DND-41 (cell line): ENCODE results near the gene TTLL11.

Experiments used
- ATAC-seq: fragments of 200-7000 bp; cut with Tn5 transposase; 3 replicates; pipeline ENCODE4 v1.9.1; 2021; ENCODE audit warnings: low read depth; ENCODE audit not compliant: insufficient read depth
- DNase-seq: peaks from one replicate; pipeline ENCODE4 v3.0.0-alpha.2; 2020
- H2AFZ ChIP-seq: 2 replicates; pipeline ENCODE4 v1.6.0; 2012; ENCODE audit warnings: low read depth, low read length
- H3K27ac ChIP-seq: 2 replicates; pipeline ENCODE4 v1.5.1; 2012; ENCODE audit warnings: low read length, inconsistent platforms
- H3K27me3 ChIP-seq: fragments of 200-600 bp; sonication (generic); 2 replicates; pipeline ENCODE4 v1.6.0; 2012; ENCODE audit warnings: low read length, mild to moderate bottlenecking, inconsistent platforms; ENCODE audit not compliant: insufficient read depth, poor library complexity
- H3K36me3 ChIP-seq: 2 replicates; pipeline ENCODE4 v1.5.1; 2012; ENCODE audit warnings: low read length, inconsistent platforms; ENCODE audit not compliant: insufficient read depth
- H3K4me1 ChIP-seq: 2 replicates; pipeline ENCODE4 v1.5.1; 2012; ENCODE audit warnings: mild to moderate bottlenecking, low read length; ENCODE audit not compliant: insufficient read depth
- H3K4me2 ChIP-seq: 2 replicates; pipeline ENCODE4 v1.6.0; 2012; ENCODE audit warnings: mild to moderate bottlenecking, moderate library complexity, low read length, inconsistent platforms; ENCODE audit not compliant: insufficient read depth
- H3K4me3 ChIP-seq, 2 experiments: fragments of 200-600 bp in 1 of 2; shearing (Covaris generic) in 1 of 2; 2 replicates each; pipeline ENCODE4 v1.5.1; 2012 to 2016; ENCODE audit warnings: inconsistent platforms in 2 of 2, low read length in 2 of 2, mild to moderate bottlenecking in 2 of 2, low read depth in 1 of 2, moderate library complexity in 1 of 2
- H3K79me2 ChIP-seq: 2 replicates; pipeline ENCODE4 v1.6.0; 2012; ENCODE audit warnings: low read length, inconsistent platforms; ENCODE audit not compliant: insufficient read depth
- H3K9ac ChIP-seq: 2 replicates; pipeline ENCODE4 v1.6.0; 2012; ENCODE audit warnings: low read depth, mild to moderate bottlenecking, inconsistent platforms, low read length, moderate library complexity
- H3K9me3 ChIP-seq: 2 replicates; pipeline ENCODE4 v1.5.1; 2012; ENCODE audit warnings: low read length, moderate library complexity, mild to moderate bottlenecking, inconsistent platforms; ENCODE audit not compliant: insufficient read depth, severe bottlenecking
- H4K20me1 ChIP-seq: 2 replicates; pipeline ENCODE4 v1.6.0; 2012; ENCODE audit warnings: low read length; ENCODE audit not compliant: insufficient read depth
- EZH2 ChIP-seq: IDR thresholded peaks from 3 replicates; pipeline ENCODE4 v1.6.1; 2012; ENCODE audit warnings: borderline replicate concordance, low read depth, mild to moderate bottlenecking, moderate library complexity, low read length, inconsistent platforms; ENCODE audit not compliant: severe bottlenecking
- TF ChIP-seq, protein P1 (sequence below): IDR thresholded peaks from 2 replicates; pipeline ENCODE4 v1.5.1; 2012; ENCODE audit warnings: borderline replicate concordance, low read length, moderate library complexity, mild to moderate bottlenecking; ENCODE audit not compliant: poor library complexity, severe bottlenecking; ENCODE audit errors: extremely low read depth

TTLL11 gene

DNA sequence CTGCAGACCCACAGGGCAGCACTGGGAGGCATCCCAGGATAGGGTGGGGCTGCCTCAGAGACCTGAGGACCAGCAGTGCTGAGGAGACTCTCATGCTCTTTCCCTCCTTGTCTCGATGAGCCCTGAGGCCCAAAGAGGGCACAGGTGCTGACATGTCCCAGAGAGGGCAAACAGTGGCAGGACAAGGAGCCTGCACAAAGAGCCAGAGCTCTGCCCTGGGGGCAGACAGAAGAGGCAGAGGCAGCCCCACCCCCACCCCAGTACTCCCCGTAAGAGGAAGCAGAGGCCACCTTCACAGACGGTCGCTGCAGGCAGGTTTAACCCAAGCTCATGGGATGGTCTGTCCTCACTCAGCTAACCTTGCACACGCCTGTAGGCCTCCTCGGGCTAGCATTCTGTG, 29.4 kb upstream of the TTLL11 start:
- no peaks in the 10 kb centered on the region; the same call in none of the 2 replicates for H4K20me1 ChIP-seq
- no peaks in the 10 kb centered on the region for H3K9me3 ChIP-seq
- H3K27ac ChIP-seq, result no peak overlapping the region
- TF ChIP-seq EZH2, result no peak
- TF ChIP-seq, protein P1, sequence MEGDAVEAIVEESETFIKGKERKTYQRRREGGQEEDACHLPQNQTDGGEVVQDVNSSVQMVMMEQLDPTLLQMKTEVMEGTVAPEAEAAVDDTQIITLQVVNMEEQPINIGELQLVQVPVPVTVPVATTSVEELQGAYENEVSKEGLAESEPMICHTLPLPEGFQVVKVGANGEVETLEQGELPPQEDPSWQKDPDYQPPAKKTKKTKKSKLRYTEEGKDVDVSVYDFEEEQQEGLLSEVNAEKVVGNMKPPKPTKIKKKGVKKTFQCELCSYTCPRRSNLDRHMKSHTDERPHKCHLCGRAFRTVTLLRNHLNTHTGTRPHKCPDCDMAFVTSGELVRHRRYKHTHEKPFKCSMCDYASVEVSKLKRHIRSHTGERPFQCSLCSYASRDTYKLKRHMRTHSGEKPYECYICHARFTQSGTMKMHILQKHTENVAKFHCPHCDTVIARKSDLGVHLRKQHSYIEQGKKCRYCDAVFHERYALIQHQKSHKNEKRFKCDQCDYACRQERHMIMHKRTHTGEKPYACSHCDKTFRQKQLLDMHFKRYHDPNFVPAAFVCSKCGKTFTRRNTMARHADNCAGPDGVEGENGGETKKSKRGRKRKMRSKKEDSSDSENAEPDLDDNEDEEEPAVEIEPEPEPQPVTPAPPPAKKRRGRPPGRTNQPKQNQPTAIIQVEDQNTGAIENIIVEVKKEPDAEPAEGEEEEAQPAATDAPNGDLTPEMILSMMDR, result no peak
- no peak for DNase-seq
- no peak for ATAC-seq
- no peak overlapping the region for H2AFZ ChIP-seq
- no peak overlapping the region for H3K9ac ChIP-seq
- no peak overlapping the region for H3K4me3 ChIP-seq
- no peaks in the 10 kb centered on the region for H3K79me2 ChIP-seq
- H3K27me3 ChIP-seq, result no peaks in the 10 kb centered on the region
- H3K36me3 ChIP-seq, result no peaks in the 10 kb centered on the region
- H3K4me1 ChIP-seq, result no peaks in the 10 kb centered on the region
- H3K4me2 ChIP-seq, result no peak overlapping the region

DNA sequence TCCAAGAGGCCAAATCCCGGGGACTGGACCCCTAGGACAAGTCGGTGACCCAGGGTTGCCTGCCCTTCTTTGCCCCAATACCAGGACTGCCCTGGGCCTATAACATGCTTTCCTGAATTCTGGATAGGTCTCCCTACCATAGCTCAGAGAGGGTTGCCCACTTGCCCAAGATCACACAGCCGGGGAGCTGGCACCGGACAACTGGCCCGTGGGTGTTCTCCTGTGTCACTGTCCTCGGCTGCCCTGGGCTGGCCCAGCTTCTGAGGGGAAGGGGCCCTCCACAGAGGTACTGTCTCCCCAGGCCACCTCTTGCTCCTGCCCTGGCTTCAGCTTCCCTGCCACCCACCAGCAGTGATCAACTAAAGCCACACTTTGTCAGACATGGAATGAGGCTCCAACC, 28.8 kb upstream of the TTLL11 start:
- no peak overlapping the region for H2AFZ ChIP-seq
- H3K79me2 ChIP-seq, result no peaks in the 10 kb centered on the region
- ATAC-seq, result no peak
- DNase-seq, result no peak
- no peaks in the 10 kb centered on the region for H3K36me3 ChIP-seq
- H3K4me2 ChIP-seq, result no peak overlapping the region
- no peaks in the 10 kb centered on the region for H3K27me3 ChIP-seq
- H3K27ac ChIP-seq, result no peak overlapping the region
- H3K9ac ChIP-seq, result no peak overlapping the region
- no peaks in the 10 kb centered on the region; the same call in none of the 2 replicates for H4K20me1 ChIP-seq
- no peak overlapping the region for H3K4me3 ChIP-seq
- H3K4me1 ChIP-seq, result no peaks in the 10 kb centered on the region
- H3K9me3 ChIP-seq, result no peaks in the 10 kb centered on the region
- TF ChIP-seq EZH2, result no peak
- TF ChIP-seq, protein P1, result no peak

DNA sequence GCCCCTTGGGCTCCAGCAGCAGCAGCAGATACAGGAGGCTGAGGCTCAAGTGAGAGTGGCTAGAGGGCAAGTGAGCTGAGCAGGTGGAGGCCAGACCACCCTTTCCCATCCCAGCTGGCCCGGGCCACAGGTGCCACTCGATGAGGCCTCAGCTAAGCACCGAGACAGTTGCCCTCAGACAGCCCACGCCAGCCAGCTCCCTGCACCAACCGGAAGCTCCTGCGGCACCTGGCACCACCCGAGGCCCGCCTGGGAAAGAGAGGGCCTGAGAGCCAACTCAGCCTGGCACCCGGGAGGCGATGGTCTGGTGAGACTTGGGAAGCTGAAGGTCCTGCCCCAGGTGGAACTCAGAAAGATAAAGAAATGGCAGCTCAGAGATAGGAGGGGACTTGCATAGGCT, 28.3 kb upstream of the TTLL11 start:
- Histone ChIP-seq H3K27ac (no peak overlapping the region), H3K4me2 (no peak overlapping the region), H3K79me2 (no peaks in the 10 kb centered on the region), H2AFZ (no peak overlapping the region), H3K9me3 (no peaks in the 10 kb centered on the region), H3K27me3 (no peaks in the 10 kb centered on the region), H3K9ac (no peak overlapping the region), H3K4me1 (no peaks in the 10 kb centered on the region), H4K20me1 (no peaks in the 10 kb centered on the region; the same call in none of the 2 replicates), H3K36me3 (no peaks in the 10 kb centered on the region), H3K4me3 (no peak overlapping the region)
- DNase-seq (no peak), ATAC-seq (no peak)
- no peak for TF ChIP-seq EZH2
- TF ChIP-seq, protein P1, result no peak
